LNCAP (cell line): Measurements from ENCODE around the gene ERC1.

Experiments
- CTCF ChIP-seq: fragments of 450-650 bp; IDR thresholded peaks from 2 replicates; pipeline ENCODE4 v1.5.1; 2017; ENCODE audit warnings: mild to moderate bottlenecking

ERC1 gene

GRCh38 chr12:1322821-1323220 lies 331.8 kb downstream of the ERC1 start:
- no peak for TF ChIP-seq CTCF

GRCh38 chr12:1324099-1324498 lies 333.1 kb downstream of the ERC1 start:
- no peak for TF ChIP-seq CTCF

GRCh38 chr12:1324910-1325309 lies 333.9 kb downstream of the ERC1 start:
- TF ChIP-seq CTCF, result no peak

- TF ChIP-seq CTCF, result no peak
Observed at GRCh38 chr12:1325666-1326065, 334.6 kb downstream of the ERC1 start.

GRCh38 chr12:1326258-1326657 lies 335.2 kb downstream of the ERC1 start:
- TF ChIP-seq CTCF, result no peak

GRCh38 chr12:1328391-1328790 lies 337.4 kb downstream of the ERC1 start:
- no peak for TF ChIP-seq CTCF

- no peak for TF ChIP-seq CTCF
Observed at GRCh38 chr12:1329784-1330476, 338.9 kb downstream of the ERC1 start.

- TF ChIP-seq CTCF, result no peak
Observed at GRCh38 chr12:1330477-1330827, 339.4 kb downstream of the ERC1 start.
